Stromal cell of bone marrow (primary cell): ENCODE data around the gene ENTREP3.
"Not testable (repeated sequence)": the region's sequence is repeated elsewhere in the genome, so short reads cannot be mapped to it uniquely, and the experiment has no call there.

Source experiments
- DNase-seq: peaks from one replicate; pipeline ENCODE4 v3.0.0-alpha.2; 2012; ENCODE audit warnings: low read depth

ENTREP3 gene

GRCh38 chr1:155250633-155251449 is 4.4 kb downstream of the ENTREP3 start:
- peak; percentile 80 for DNase-seq

GRCh38 chr1:155250246-155250632 is 5.0 kb downstream of the ENTREP3 start:
- DNase-seq, result no peak

- DNase-seq, result no peak
Observed at GRCh38 chr1:155247667-155248553, 7.4 kb downstream of the ENTREP3 start.

GRCh38 chr1:155246796-155247195 is 8.5 kb downstream of the ENTREP3 start:
- DNase-seq, result not testable (repeated sequence)

- DNase-seq, result no peak
Observed at GRCh38 chr1:155245163-155245524, 10.1 kb downstream of the ENTREP3 start.

GRCh38 chr1:155244368-155245162 is 10.7 kb downstream of the ENTREP3 start:
- DNase-seq, result peak; percentile 100

GRCh38 chr1:155242805-155243358 is 12.4 kb downstream of the ENTREP3 start:
- no peak for DNase-seq

GRCh38 chr1:155241841-155242264 is 13.4 kb downstream of the ENTREP3 start:
- DNase-seq, result no peak

- DNase-seq, result peak; percentile 74
Observed at GRCh38 chr1:155241069-155241679, 14.1 kb downstream of the ENTREP3 start.

- no peak for DNase-seq
Observed at GRCh38 chr1:155236451-155236850, 18.8 kb downstream of the ENTREP3 start.

GRCh38 chr1:155235375-155235774 is 19.9 kb downstream of the ENTREP3 start:
- DNase-seq, result not testable (repeated sequence)

- not testable (repeated sequence) for DNase-seq
Observed at GRCh38 chr1:155233502-155233901, 21.8 kb downstream of the ENTREP3 start.

GRCh38 chr1:155232001-155232978 is 23.0 kb downstream of the ENTREP3 start:
- DNase-seq, result peak; percentile 54

GRCh38 chr1:155231302-155231701 is 24.0 kb downstream of the ENTREP3 start:
- not testable (repeated sequence) for DNase-seq

- no peak for DNase-seq
Observed at GRCh38 chr1:155228096-155228427, 27.2 kb downstream of the ENTREP3 start.

- peak; percentile 98 for DNase-seq
Observed at GRCh38 chr1:155227261-155228095, 27.8 kb downstream of the ENTREP3 start.

- DNase-seq, result peak; percentile 13
Observed at GRCh38 chr1:155226910-155227260, 28.4 kb downstream of the ENTREP3 start.

GRCh38 chr1:155226188-155226909 is 28.9 kb downstream of the ENTREP3 start:
- peak; percentile 57 for DNase-seq

GRCh38 chr1:155225404-155225759 is 29.9 kb downstream of the ENTREP3 start:
- DNase-seq, result not testable (repeated sequence)
